Ascending aorta (tissue), 2 donors: Measurements from ENCODE around the gene TASP1. TPM values are rescaled to one million over a fixed set of nuclear protein-coding genes. Genes with fewer than 3 reads are reported as not detected.

ENCODE experiments used
- DNase-seq, 2 donors: peaks; one replicate each; pipeline ENCODE4 v3.0.0-alpha.2; 2019; ENCODE audit warnings: low spot score in 2 of 2
- H3K27ac ChIP-seq, 2 donors: fragments of 200-600 bp; sonication (generic); one replicate each; pipeline ENCODE4 v1.5.1; 2016 to 2017; ENCODE audit warnings: mild to moderate bottlenecking in 1 of 2
- H3K27me3 ChIP-seq: fragments of 200-600 bp; sonication (generic); one replicate; pipeline ENCODE4 v1.5.1; 2017
- H3K36me3 ChIP-seq, 2 donors: fragments of 200-600 bp; sonication (generic); one replicate each; pipeline ENCODE4 v1.5.1; 2016
- H3K4me1 ChIP-seq, 2 donors: fragments of 200-600 bp; sonication (generic); one replicate each; pipeline ENCODE4 v1.5.1; 2016 to 2017; ENCODE audit warnings: mild to moderate bottlenecking in 1 of 2
- H3K4me3 ChIP-seq, 2 donors: fragments of 200-600 bp; sonication (generic); one replicate each; pipeline ENCODE4 v1.5.1; 2016 to 2017; ENCODE audit warnings: mild to moderate bottlenecking in 1 of 2
- H3K9me3 ChIP-seq, 2 donors: fragments of 200-600 bp; sonication (generic); one replicate each; pipeline ENCODE4 v1.5.1; 2016
- CTCF ChIP-seq, 3 experiments: fragments of 200-600 bp in 2 of 3; fragments of 450-650 bp in 1 of 3; sonication (generic) in 2 of 3; IDR thresholded peaks; one replicate each; pipeline ENCODE4 v1.5.1; 2016 to 2019; ENCODE audit warnings: antibody characterized with exemption in 3 of 3, mild to moderate bottlenecking in 1 of 3, moderate library complexity in 1 of 3
- intact Hi-C: fragments of 100-400 bp; cut with DNase I; formaldehyde crosslinking; loops from one replicate; pipeline ENCODE4 v1.15.1; 2023
- total RNA-seq: library from RNA; depleted of rRNA; stranded (reverse); fragments of >200 nt; gene quantifications from one replicate; pipeline ENCODE4 v1.1.0, GENCODE V29; 2016

The TASP1 gene
- total RNA-seq, 1 donor from 2014 or later = 17.2 TPM

- peaks cover 0 to 5% of the 10 kb centered on the region in 2 donors for H3K36me3 ChIP-seq
- TF ChIP-seq CTCF (IDR thresholded peaks at IDR 0.05) = no peak
- no peaks in the 10 kb centered on the region for H3K27me3 ChIP-seq
- no peak overlapping the region for H3K4me3 ChIP-seq
- H3K4me1 ChIP-seq = no peaks in the 10 kb centered on the region
- no peak for DNase-seq
- no peak overlapping the region for H3K27ac ChIP-seq
- intact Hi-C loops = loop anchor here (10.0 kb wide), 1 partner anchor 60 kb away; no protein-coding TSS in a partner anchor
- H3K9me3 ChIP-seq = no peaks in the 10 kb centered on the region
Observed at GRCh38 chr20:13464702-13465101, 174.0 kb downstream of the TASP1 start.

- no peak for DNase-seq
- Histone ChIP-seq H3K9me3 (no peaks in the 10 kb centered on the region), H3K27me3 (no peaks in the 10 kb centered on the region), H3K36me3 (peaks cover 0 to 5% of the 10 kb centered on the region in 2 donors), H3K4me1 (no peaks in the 10 kb centered on the region), H3K27ac (no peak overlapping the region), H3K4me3 (no peak overlapping the region)
- intact Hi-C loops = loop anchor here (10.0 kb wide), 1 partner anchor 63 kb away; no protein-coding TSS in a partner anchor
- TF ChIP-seq CTCF (IDR thresholded peaks at IDR 0.05) = no peak
Observed at GRCh38 chr20:13461849-13462458, 176.8 kb downstream of the TASP1 start.

- intact Hi-C loops = loop anchor here (5.0 kb wide), 1 partner anchor 313 kb away; no protein-coding TSS in a partner anchor
- DNase-seq = no peak
- H3K4me1 ChIP-seq = no peaks in the 10 kb centered on the region
- H3K27ac ChIP-seq = no peak overlapping the region
- no peaks in the 10 kb centered on the region for H3K36me3 ChIP-seq
- no peaks in the 10 kb centered on the region for H3K27me3 ChIP-seq
- peak; percentile 37 to 52 (median 45) for TF ChIP-seq CTCF (IDR thresholded peaks at IDR 0.05)
- H3K9me3 ChIP-seq = no peaks in the 10 kb centered on the region
- H3K4me3 ChIP-seq = no peak overlapping the region
Observed at GRCh38 chr20:13458860-13459451, 179.8 kb downstream of the TASP1 start.

- no peak for DNase-seq
- H3K4me3 ChIP-seq = no peak overlapping the region
- intact Hi-C loops = loop anchor here (5.0 kb wide), 1 partner anchor 315 kb away; no protein-coding TSS in a partner anchor
- no peak for TF ChIP-seq CTCF (IDR thresholded peaks at IDR 0.05)
- H3K36me3 ChIP-seq = no peaks in the 10 kb centered on the region
- H3K27ac ChIP-seq = no peak overlapping the region
- H3K4me1 ChIP-seq = no peaks in the 10 kb centered on the region
- no peaks in the 10 kb centered on the region for H3K27me3 ChIP-seq
- H3K9me3 ChIP-seq = no peaks in the 10 kb centered on the region
Observed at GRCh38 chr20:13457487-13457886, 181.2 kb downstream of the TASP1 start.

- Histone ChIP-seq H3K4me3 (no peak overlapping the region), H3K9me3 (no peaks in the 10 kb centered on the region), H3K4me1 (no peaks in the 10 kb centered on the region), H3K27ac (no peak overlapping the region), H3K27me3 (no peaks in the 10 kb centered on the region), H3K36me3 (no peaks in the 10 kb centered on the region)
- DNase-seq = no peak
- intact Hi-C loops = loop anchor here (5.0 kb wide), 1 partner anchor 317 kb away; no protein-coding TSS in a partner anchor
- TF ChIP-seq CTCF (IDR thresholded peaks at IDR 0.05) = no peak
Observed at GRCh38 chr20:13455713-13456112, 183.0 kb downstream of the TASP1 start.
